ENCODE data around the gene FHOD3.

- TF ChIP-seq, protein P1, sequence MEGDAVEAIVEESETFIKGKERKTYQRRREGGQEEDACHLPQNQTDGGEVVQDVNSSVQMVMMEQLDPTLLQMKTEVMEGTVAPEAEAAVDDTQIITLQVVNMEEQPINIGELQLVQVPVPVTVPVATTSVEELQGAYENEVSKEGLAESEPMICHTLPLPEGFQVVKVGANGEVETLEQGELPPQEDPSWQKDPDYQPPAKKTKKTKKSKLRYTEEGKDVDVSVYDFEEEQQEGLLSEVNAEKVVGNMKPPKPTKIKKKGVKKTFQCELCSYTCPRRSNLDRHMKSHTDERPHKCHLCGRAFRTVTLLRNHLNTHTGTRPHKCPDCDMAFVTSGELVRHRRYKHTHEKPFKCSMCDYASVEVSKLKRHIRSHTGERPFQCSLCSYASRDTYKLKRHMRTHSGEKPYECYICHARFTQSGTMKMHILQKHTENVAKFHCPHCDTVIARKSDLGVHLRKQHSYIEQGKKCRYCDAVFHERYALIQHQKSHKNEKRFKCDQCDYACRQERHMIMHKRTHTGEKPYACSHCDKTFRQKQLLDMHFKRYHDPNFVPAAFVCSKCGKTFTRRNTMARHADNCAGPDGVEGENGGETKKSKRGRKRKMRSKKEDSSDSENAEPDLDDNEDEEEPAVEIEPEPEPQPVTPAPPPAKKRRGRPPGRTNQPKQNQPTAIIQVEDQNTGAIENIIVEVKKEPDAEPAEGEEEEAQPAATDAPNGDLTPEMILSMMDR (conservative IDR thresholded peaks at IDR 0.05; ENCODE audit: low read depth, low read length), result no peak
- TF ChIP-seq RFX5 (IDR thresholded peaks at IDR 0.05; ENCODE audit: low read depth, low read length) (no peak), SMC3 (IDR thresholded peaks at IDR 0.05; ENCODE audit: low read depth, low read length) (no peak), POLR2A (IDR thresholded peaks at IDR 0.05; ENCODE audit: low read depth, low read length) (no peak), RCOR1 (IDR thresholded peaks at IDR 0.05; ENCODE audit: insufficient replicate concordance, low read length) (no peak), CEBPB (IDR thresholded peaks at IDR 0.05; ENCODE audit: low read depth, low read length) (no peak), BHLHE40 (IDR thresholded peaks at IDR 0.05; ENCODE audit: low read depth, low read length) (no peak), MAFK (IDR thresholded peaks at IDR 0.05; ENCODE audit: low read depth, low read length) (no peak), CHD1 (IDR thresholded peaks at IDR 0.05; ENCODE audit: low read depth, low read length) (no peak), MXI1 (IDR thresholded peaks at IDR 0.05; ENCODE audit: borderline replicate concordance, low read depth, low read length) (no peak), RAD21 (IDR thresholded peaks at IDR 0.05; ENCODE audit: low read length) (no peak)
- TF ChIP-seq, protein P2, sequence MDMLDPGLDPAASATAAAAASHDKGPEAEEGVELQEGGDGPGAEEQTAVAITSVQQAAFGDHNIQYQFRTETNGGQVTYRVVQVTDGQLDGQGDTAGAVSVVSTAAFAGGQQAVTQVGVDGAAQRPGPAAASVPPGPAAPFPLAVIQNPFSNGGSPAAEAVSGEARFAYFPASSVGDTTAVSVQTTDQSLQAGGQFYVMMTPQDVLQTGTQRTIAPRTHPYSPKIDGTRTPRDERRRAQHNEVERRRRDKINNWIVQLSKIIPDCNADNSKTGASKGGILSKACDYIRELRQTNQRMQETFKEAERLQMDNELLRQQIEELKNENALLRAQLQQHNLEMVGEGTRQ (IDR thresholded peaks at IDR 0.05; ENCODE audit: low read depth, low read length), result no peak
Measured at GRCh38 chr18:36595818-36596215, 298.3 kb downstream of the FHOD3 start.

Data from IMR-90 (cell line).